ENCODE data around the gene F3.

DNA sequence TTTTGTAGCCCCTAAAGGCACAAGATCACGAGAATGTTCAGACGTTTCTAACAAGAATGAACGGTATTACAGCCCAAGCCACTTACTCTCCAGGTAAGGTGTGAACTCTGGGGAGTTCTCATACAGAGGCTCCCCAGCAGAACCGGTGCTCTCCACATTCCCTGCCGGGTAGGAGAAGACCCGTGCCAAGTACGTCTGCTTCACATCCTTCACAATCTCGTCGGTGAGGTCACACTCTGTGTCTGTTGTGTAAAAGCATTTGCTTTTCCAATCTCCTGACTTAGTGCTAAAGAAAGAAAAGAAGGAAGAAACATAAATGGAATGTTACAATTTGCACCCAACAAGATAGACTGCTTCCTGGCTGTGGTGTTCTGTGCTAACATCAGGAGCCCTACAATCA lies 5.7 kb downstream of the F3 start:
- TF ChIP-seq, protein P1, sequence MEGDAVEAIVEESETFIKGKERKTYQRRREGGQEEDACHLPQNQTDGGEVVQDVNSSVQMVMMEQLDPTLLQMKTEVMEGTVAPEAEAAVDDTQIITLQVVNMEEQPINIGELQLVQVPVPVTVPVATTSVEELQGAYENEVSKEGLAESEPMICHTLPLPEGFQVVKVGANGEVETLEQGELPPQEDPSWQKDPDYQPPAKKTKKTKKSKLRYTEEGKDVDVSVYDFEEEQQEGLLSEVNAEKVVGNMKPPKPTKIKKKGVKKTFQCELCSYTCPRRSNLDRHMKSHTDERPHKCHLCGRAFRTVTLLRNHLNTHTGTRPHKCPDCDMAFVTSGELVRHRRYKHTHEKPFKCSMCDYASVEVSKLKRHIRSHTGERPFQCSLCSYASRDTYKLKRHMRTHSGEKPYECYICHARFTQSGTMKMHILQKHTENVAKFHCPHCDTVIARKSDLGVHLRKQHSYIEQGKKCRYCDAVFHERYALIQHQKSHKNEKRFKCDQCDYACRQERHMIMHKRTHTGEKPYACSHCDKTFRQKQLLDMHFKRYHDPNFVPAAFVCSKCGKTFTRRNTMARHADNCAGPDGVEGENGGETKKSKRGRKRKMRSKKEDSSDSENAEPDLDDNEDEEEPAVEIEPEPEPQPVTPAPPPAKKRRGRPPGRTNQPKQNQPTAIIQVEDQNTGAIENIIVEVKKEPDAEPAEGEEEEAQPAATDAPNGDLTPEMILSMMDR (IDR thresholded peaks at IDR 0.05; ENCODE audit: insufficient read depth, low read length): no peak
- TF ChIP-seq POLR2AphosphoS5 (IDR thresholded peaks at IDR 0.05; ENCODE audit: low read depth): no peak

Data from HL-60 (cell line).